Psoas muscle (tissue), 8 donors: Measurements from ENCODE around the gene DHX15. TPM values are rescaled to one million over a fixed set of nuclear protein-coding genes. Genes with fewer than 3 reads are reported as not detected.
A peak's percentile ranks its signal among the peaks of the same experiment; 100 is the strongest.

Experiments
- ATAC-seq, 4 donors: fragments of 200-7000 bp; cut with Tn5 transposase; one replicate each; pipeline ENCODE4 v1.9.1; 2020; ENCODE audit warnings: moderate library complexity in 3 of 4, mild to moderate bottlenecking in 2 of 4
- DNase-seq, 2 donors: peaks; one replicate each; pipeline ENCODE4 v3.0.0-alpha.2; 2020
- H3K27ac ChIP-seq: fragments of 200-600 bp; one replicate; pipeline ENCODE4 v1.8.0; 2022
- H3K27me3 ChIP-seq, 3 donors: fragments of 200-600 bp in 1 of 3; one replicate each; pipeline versions ENCODE4 v1.6.1 to v1.8.0; 2013 to 2022; ENCODE audit warnings: low read length in 2 of 3, mild to moderate bottlenecking in 2 of 3, moderate library complexity in 1 of 3; ENCODE audit not compliant: insufficient read depth in 3 of 3
- H3K36me3 ChIP-seq, 2 donors: fragments of 200-600 bp in 1 of 2; one replicate each; pipeline versions ENCODE4 v1.6.1 to v1.8.0; 2013 to 2022; ENCODE audit warnings: low read depth in 1 of 2, mild to moderate bottlenecking in 1 of 2, moderate library complexity in 1 of 2; ENCODE audit not compliant: insufficient read depth in 1 of 2
- H3K4me1 ChIP-seq: fragments of 200-600 bp; one replicate; pipeline ENCODE4 v1.8.0; 2022
- H3K4me3 ChIP-seq: fragments of 200-600 bp; one replicate; pipeline ENCODE4 v1.8.0; 2022; ENCODE audit warnings: mild to moderate bottlenecking
- H3K9me3 ChIP-seq: fragments of 200-600 bp; one replicate; pipeline ENCODE4 v1.8.0; 2022
- WGBS, 3 donors: extraction: QIAGEN DNeasy Blood & Tissue Kit; methylation state at CpG; one replicate each; pipeline versions ENCODE4 v1.1.6 to v1.1.7; 2013; 5-methylcytosine and 5-hydroxymethylcytosine counted together
- intact Hi-C, 2 donors: fragments of 100-400 bp; cut with DNase I; formaldehyde crosslinking; loops; one replicate each; pipeline versions ENCODE4 v1.11.0 to v1.14.2; 2022
- polyA plus RNA-seq, 3 donors: library from polyadenylated mRNA; stranded (reverse); fragments of 200-250 nt; gene quantifications; one replicate each; pipeline ENCODE4 v1.2.3, GENCODE V29; 2013
- total RNA-seq, 4 donors: library from RNA; stranded (reverse); fragmentation: NEBNext Ultra II Directional in 2 of 4; extraction: Animal tissue kit (Norgen Biotek cat#: 25700) in 2 of 4; gene quantifications; one replicate each; pipeline versions ENCODE4 v1.2.1 to v1.2.4, GENCODE V29; 2021 to 2023
- TF ChIP-seq, protein P1 (sequence below): fragments of 200-600 bp; IDR thresholded peaks from one replicate; pipeline ENCODE4 v1.8.0; 2022; ENCODE audit warnings: antibody characterized with exemption
- donor health status: healthy with polysubstance abuse.
- donor health status: DM: no; HTN: no; CAD: no; lungs with moderate emphysema.
- donor health status: Bipolar disorder and iron deficiency.
- donor health status: healthy.
- donor health status: DM: yes; HTN: yes; CAD: no.
- donor health status: DM: no; HTN: no; CAD: no.
- donor health status: DM: no; HTN: no; CAD: no.
- donor health status: DM: yes; HTN: yes; CAD: no.

The DHX15 gene
- total and polyA plus RNA-seq, 7 donors: 28.3 to 69.7 (median 46.0) TPM

GRCh38 chr4:24561438-24562139 is 22.8 kb downstream of the DHX15 start:
- intact Hi-C loops: no loop called here
- Histone ChIP-seq H3K9me3 (no peaks in the 10 kb centered on the region), H3K27me3 (no peaks in the 10 kb centered on the region), H3K4me1 (peaks cover 58% of the 10 kb centered on the region), H3K36me3 (peaks cover 0 to 8% of the 10 kb centered on the region in 2 donors), H3K27ac (no peak overlapping the region), H3K4me3 (no peak overlapping the region)
- no peak for ATAC-seq
- 96 to 99% (median 97%) methylated on average over 8 of the region's 8 CpGs for WGBS, 3 donors
- no peak for DNase-seq
- TF ChIP-seq, protein P1, sequence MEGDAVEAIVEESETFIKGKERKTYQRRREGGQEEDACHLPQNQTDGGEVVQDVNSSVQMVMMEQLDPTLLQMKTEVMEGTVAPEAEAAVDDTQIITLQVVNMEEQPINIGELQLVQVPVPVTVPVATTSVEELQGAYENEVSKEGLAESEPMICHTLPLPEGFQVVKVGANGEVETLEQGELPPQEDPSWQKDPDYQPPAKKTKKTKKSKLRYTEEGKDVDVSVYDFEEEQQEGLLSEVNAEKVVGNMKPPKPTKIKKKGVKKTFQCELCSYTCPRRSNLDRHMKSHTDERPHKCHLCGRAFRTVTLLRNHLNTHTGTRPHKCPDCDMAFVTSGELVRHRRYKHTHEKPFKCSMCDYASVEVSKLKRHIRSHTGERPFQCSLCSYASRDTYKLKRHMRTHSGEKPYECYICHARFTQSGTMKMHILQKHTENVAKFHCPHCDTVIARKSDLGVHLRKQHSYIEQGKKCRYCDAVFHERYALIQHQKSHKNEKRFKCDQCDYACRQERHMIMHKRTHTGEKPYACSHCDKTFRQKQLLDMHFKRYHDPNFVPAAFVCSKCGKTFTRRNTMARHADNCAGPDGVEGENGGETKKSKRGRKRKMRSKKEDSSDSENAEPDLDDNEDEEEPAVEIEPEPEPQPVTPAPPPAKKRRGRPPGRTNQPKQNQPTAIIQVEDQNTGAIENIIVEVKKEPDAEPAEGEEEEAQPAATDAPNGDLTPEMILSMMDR: no peak

- intact Hi-C loops: no loop called here
- ATAC-seq (no peak), DNase-seq (no peak)
- no peaks in the 10 kb centered on the region for H3K9me3 ChIP-seq
- H3K4me1 ChIP-seq: peaks cover 64% of the 10 kb centered on the region
- 38 to 42% (median 39%) methylated on average over 3 of the region's 3 CpGs for WGBS, 3 donors
- H3K4me3 ChIP-seq: no peak overlapping the region
- H3K27me3 ChIP-seq: no peaks in the 10 kb centered on the region
- TF ChIP-seq, protein P1: no peak
- H3K27ac ChIP-seq: no peak overlapping the region
- peaks cover 0 to 10% of the 10 kb centered on the region in 2 donors for H3K36me3 ChIP-seq
These were observed 23.4 kb downstream of the DHX15 start for GRCh38 chr4:24560868-24561368.

GRCh38 chr4:24559889-24560288 is 24.5 kb downstream of the DHX15 start:
- no peaks in the 10 kb centered on the region for H3K27me3 ChIP-seq
- H3K4me3 ChIP-seq: no peak overlapping the region
- H3K36me3 ChIP-seq: peaks cover 0 to 17% of the 10 kb centered on the region in 2 donors
- no peak for DNase-seq
- ATAC-seq: peak in 1 of 4 donors; percentile 34
- TF ChIP-seq, protein P1: no peak
- intact Hi-C loops: no loop called here
- no peak overlapping the region for H3K27ac ChIP-seq
- peaks cover 58% of the 10 kb centered on the region for H3K4me1 ChIP-seq
- WGBS, 3 donors: 59 to 65% (median 62%) methylated on average over 2 of the region's 2 CpGs
- H3K9me3 ChIP-seq: no peaks in the 10 kb centered on the region

DNA sequence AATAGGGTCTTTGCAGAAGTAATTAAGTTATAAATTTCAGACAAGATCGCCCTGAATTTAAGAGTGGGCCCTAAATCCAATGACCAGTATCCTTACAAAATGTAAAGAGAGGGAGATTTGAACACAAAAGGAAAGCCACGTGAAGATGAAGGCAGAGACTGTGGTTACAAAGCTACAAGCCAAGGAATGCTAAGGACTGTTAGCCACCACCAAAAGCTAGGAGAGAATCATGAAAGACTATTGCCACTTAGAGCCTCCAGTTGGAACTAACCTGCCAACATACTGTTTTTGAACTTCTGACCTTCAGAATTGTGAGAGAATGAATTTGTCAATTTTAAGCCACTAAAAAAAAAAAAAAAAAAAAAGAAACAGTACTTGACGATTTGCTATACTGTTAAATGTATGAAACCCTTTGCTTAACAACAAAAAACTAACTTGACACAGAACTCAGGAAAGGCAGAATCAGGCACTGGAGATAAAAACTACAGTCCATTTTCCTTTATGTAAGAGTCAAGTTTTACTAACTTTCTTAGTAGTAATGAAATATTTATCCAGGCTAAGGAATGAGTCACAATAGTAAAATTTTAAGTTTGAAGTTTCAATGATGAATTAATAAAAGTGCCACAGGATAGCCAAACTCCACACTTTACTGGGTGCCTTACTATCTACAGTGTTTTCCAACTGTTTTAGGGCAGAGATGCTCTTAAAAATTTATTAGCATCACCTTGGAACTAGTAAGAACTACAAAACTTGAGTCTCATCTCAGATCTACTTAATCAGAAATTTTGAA is 25.1 kb downstream of the DHX15 start:
- no peak for DNase-seq
- Histone ChIP-seq H3K4me1 (peaks cover 51% of the 10 kb centered on the region), H3K27ac (no peak overlapping the region), H3K36me3 (peaks cover under 1 to 24% of the 10 kb centered on the region in 2 donors), H3K4me3 (no peak overlapping the region), H3K9me3 (no peaks in the 10 kb centered on the region), H3K27me3 (no peaks in the 10 kb centered on the region)
- intact Hi-C loops: no loop called here
- no peak for ATAC-seq
- 82 to 89% (median 86%) methylated on average over 3 of the region's 3 CpGs for WGBS, 3 donors
- TF ChIP-seq, protein P1: no peak
